B cell (primary cell): ENCODE measurements around the gene LGI2. TPM values are rescaled to one million over a fixed set of nuclear protein-coding genes. Genes with fewer than 3 reads are reported as not detected.

Experiments used
- ATAC-seq: fragments of 200-7000 bp; cut with Tn5 transposase; one replicate; pipeline ENCODE4 v1.10.0; 2021; ENCODE audit warnings: low read depth, mild to moderate bottlenecking, moderate number of reproducible peaks, moderate library complexity
- CTCF ChIA-PET: fragments of 350-600 bp; sonication (Branson Sonifier 250); formaldehyde crosslinking; loops from one replicate; lab custom pipeline; 2021; ENCODE audit warnings: antibody characterized with exemption, inconsistent platforms; lab: Charles Lee
- POLR2A ChIA-PET: fragments of 350-600 bp; sonication (Branson Sonifier 250); formaldehyde crosslinking; loops from one replicate; lab custom pipeline; 2021; ENCODE audit warnings: antibody characterized with exemption; lab: Charles Lee
- DNase-seq: peaks from one replicate; pipeline ENCODE4 v3.0.0; 2013
- H2AFZ ChIP-seq: 2 replicates; pipeline ENCODE4 v1.6.1; 2012; ENCODE audit warnings: mild to moderate bottlenecking, low read depth, low read length; ENCODE audit not compliant: insufficient read depth, poor library complexity, severe bottlenecking
- H3K27ac ChIP-seq, 2 donors: 1 replicate in 1 of 2; 2 replicates in 1 of 2; pipeline ENCODE4 v1.5.1; 2012 to 2013; ENCODE audit warnings: low read length in 2 of 2, mild to moderate bottlenecking in 2 of 2, moderate library complexity in 1 of 2
- H3K27me3 ChIP-seq, 4 experiments: fragments of 200-600 bp in 1 of 4; sonication (generic) in 1 of 4; replicated peaks in 1 of 4; 1 replicate in 2 of 4; 2 replicates in 2 of 4; pipeline versions ENCODE4 v1.6.1 to v1.7.0; 2013 to 2016; ENCODE audit warnings: low read length in 3 of 4, mild to moderate bottlenecking in 2 of 4, mixed read lengths in 1 of 4, moderate library complexity in 1 of 4; ENCODE audit not compliant: insufficient read depth in 4 of 4, control insufficient read depth in 3 of 4; ENCODE audit errors: control extremely low read depth in 1 of 4
- H3K36me3 ChIP-seq, 2 experiments: replicated peaks in 1 of 2; 1 replicate in 1 of 2; 2 replicates in 1 of 2; pipeline versions ENCODE4 v1.6.1 to v1.7.1; 2013; ENCODE audit warnings: low read length in 1 of 2; ENCODE audit not compliant: insufficient read depth in 2 of 2, control insufficient read depth in 1 of 2; ENCODE audit errors: control extremely low read depth in 1 of 2, extremely low read depth in 1 of 2
- H3K4me1 ChIP-seq, 2 donors: fragments of 200-600 bp in 1 of 2; sonication (generic) in 1 of 2; 1 replicate in 1 of 2; 2 replicates in 1 of 2; pipeline versions ENCODE4 v1.5.1 to v1.6.1; 2013 to 2017; ENCODE audit warnings: low read length in 2 of 2; ENCODE audit not compliant: control insufficient read depth in 2 of 2, insufficient read depth in 2 of 2
- H3K4me2 ChIP-seq: replicated peaks from 2 replicates; pipeline ENCODE3; 2012; ENCODE audit warnings: mild to moderate bottlenecking, low read depth, low read length; ENCODE audit not compliant: poor library complexity, severe bottlenecking
- H3K4me3 ChIP-seq, 5 experiments: fragments of 200-600 bp in 1 of 5; sonication (generic) in 1 of 5; 1 replicate in 3 of 5; 2 replicates in 2 of 5; pipeline versions ENCODE4 v1.5.1 to v1.7.0; 2011 to 2016; ENCODE audit warnings: low read length in 4 of 5, mild to moderate bottlenecking in 4 of 5, low read depth in 2 of 5, control low read depth in 1 of 5, moderate library complexity in 1 of 5; ENCODE audit not compliant: insufficient read depth in 1 of 5; ENCODE audit errors: control extremely low read depth in 1 of 5, extremely low read depth in 1 of 5
- H3K79me2 ChIP-seq: fragments of 200-600 bp; sonication (generic); one replicate; pipeline ENCODE4 v1.6.0; 2016; ENCODE audit warnings: low read length; ENCODE audit not compliant: control insufficient read depth, insufficient read depth
- H3K9ac ChIP-seq: fragments of 200-600 bp; sonication (generic); 2 replicates; pipeline ENCODE4 v1.6.1; 2017; ENCODE audit warnings: mild to moderate bottlenecking, low read length, moderate library complexity
- H3K9me3 ChIP-seq, 3 donors: one replicate each; pipeline versions ENCODE4 v1.6.1 to v1.7.1; 2013; ENCODE audit warnings: low read length in 2 of 3; ENCODE audit not compliant: control insufficient read depth in 2 of 3, insufficient read depth in 1 of 3; ENCODE audit errors: control extremely low read depth in 1 of 3
- H4K20me1 ChIP-seq: 2 replicates; pipeline ENCODE4 v1.6.0; 2012; ENCODE audit warnings: mild to moderate bottlenecking, low read length; ENCODE audit not compliant: insufficient read depth, control insufficient read depth, poor library complexity, severe bottlenecking
- H3K27ac Mint-ChIP-seq: one replicate; pipeline ENCODE4 v1.8.0; 2021; ENCODE audit warnings: mixed read lengths
- H3K27me3 Mint-ChIP-seq: one replicate; pipeline ENCODE4 v1.8.0; 2021; ENCODE audit warnings: mixed read lengths
- H3K4me1 Mint-ChIP-seq: one replicate; pipeline ENCODE4 v1.8.0; 2021; ENCODE audit warnings: mixed read lengths
- H3K4me3 Mint-ChIP-seq: one replicate; pipeline ENCODE4 v1.8.0; 2021; ENCODE audit warnings: mixed read lengths
- H3K9me3 Mint-ChIP-seq: one replicate; pipeline ENCODE4 v1.8.0; 2022; ENCODE audit warnings: mixed read lengths; ENCODE audit not compliant: insufficient read depth
- EZH2 ChIP-seq: IDR thresholded peaks from 2 replicates; pipeline ENCODE4 v1.6.1; 2012; ENCODE audit warnings: borderline replicate concordance, low read depth, mild to moderate bottlenecking, moderate library complexity, low read length; ENCODE audit not compliant: insufficient read depth, poor library complexity, severe bottlenecking
- WGBS: methylation state at CpG from one replicate; pipeline ENCODE4 v1.1.5; 2013; ENCODE audit warnings: missing lambda C conversion rate; ENCODE audit not compliant: insufficient coverage; 5-methylcytosine and 5-hydroxymethylcytosine counted together
- intact Hi-C: fragments of 100-400 bp; cut with micrococcal nuclease; formaldehyde crosslinking; loops from one replicate; pipeline ENCODE4 v1.10.0; 2022
- polyA plus RNA-seq: library from polyadenylated mRNA; depleted of rRNA; stranded (reverse); fragments of >200 nt; gene quantifications from 2 replicates; pipeline ENCODE4 v1.2.3, GENCODE V29; 2012
- total RNA-seq, 2 donors: library from RNA; stranded (reverse); fragments of 120-200 nt in 1 of 2; gene quantifications; 1 replicate in 1 of 2; 2 replicates in 1 of 2; pipeline versions ENCODE4 v1.2.3 to v1.2.4, GENCODE V29; 2013 to 2022
- TF ChIP-seq, protein P1 (sequence below): fragments of 200-600 bp; IDR thresholded peaks from one replicate; pipeline ENCODE4 v1.8.0; 2022; ENCODE audit warnings: antibody characterized with exemption, mild to moderate bottlenecking

Gene LGI2
- total and polyA plus RNA-seq, 2 donors (not counting 1 experiment from before 2014, with no cell fraction given): not detected

DNA sequence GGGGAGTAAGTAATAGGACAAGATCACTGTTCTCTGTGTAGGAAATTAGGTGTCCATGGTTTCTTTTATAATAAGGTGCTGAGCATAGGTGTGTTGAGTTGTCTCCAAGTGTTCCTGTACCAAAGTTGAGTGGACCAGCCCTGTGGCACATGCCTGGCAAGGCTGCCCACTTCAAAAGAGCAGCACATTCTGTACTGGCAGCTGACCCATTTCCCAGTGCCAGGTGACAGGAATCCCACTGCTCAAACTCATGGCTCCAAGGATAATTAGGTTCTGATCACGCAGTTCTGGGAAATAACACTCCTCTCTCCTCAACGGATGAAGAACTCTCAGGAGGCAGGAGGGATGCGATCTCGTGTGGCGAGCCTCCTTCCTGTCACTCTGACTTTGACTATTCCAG lies 12.8 kb upstream of the LGI2 start:
- Histone ChIP-seq H3K36me3 (no peaks in the 10 kb centered on the region), H3K27me3 (peaks cover 0 to 3% (median 0%) of the 10 kb centered on the region in 4 experiments), H3K9ac (no peak overlapping the region), H3K4me1 (no peaks in the 10 kb centered on the region), H3K4me2 (no peak overlapping the region), H3K9me3 (no peaks in the 10 kb centered on the region), H4K20me1 (no peaks in the 10 kb centered on the region), H2AFZ (no peak overlapping the region), H3K79me2 (no peaks in the 10 kb centered on the region), H3K27ac (no peak overlapping the region), H3K4me3 (no peak overlapping the region)
- ChIA-PET POLR2A (no interaction called here), CTCF (no interaction called here)
- Mint-ChIP-seq H3K4me1 (no peaks in the 10 kb centered on the region), H3K4me3 (no peak overlapping the region), H3K27me3 (peaks cover 16% of the 10 kb centered on the region), H3K9me3 (no peaks in the 10 kb centered on the region), H3K27ac (no peak overlapping the region)
- DNase-seq (no peak), ATAC-seq (no peak)
- TF ChIP-seq, protein P1, sequence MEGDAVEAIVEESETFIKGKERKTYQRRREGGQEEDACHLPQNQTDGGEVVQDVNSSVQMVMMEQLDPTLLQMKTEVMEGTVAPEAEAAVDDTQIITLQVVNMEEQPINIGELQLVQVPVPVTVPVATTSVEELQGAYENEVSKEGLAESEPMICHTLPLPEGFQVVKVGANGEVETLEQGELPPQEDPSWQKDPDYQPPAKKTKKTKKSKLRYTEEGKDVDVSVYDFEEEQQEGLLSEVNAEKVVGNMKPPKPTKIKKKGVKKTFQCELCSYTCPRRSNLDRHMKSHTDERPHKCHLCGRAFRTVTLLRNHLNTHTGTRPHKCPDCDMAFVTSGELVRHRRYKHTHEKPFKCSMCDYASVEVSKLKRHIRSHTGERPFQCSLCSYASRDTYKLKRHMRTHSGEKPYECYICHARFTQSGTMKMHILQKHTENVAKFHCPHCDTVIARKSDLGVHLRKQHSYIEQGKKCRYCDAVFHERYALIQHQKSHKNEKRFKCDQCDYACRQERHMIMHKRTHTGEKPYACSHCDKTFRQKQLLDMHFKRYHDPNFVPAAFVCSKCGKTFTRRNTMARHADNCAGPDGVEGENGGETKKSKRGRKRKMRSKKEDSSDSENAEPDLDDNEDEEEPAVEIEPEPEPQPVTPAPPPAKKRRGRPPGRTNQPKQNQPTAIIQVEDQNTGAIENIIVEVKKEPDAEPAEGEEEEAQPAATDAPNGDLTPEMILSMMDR: no peak
- TF ChIP-seq EZH2: no peak
- WGBS: 84% methylated on average over 5 of the region's 5 CpGs
- intact Hi-C loops: no loop called here

DNA sequence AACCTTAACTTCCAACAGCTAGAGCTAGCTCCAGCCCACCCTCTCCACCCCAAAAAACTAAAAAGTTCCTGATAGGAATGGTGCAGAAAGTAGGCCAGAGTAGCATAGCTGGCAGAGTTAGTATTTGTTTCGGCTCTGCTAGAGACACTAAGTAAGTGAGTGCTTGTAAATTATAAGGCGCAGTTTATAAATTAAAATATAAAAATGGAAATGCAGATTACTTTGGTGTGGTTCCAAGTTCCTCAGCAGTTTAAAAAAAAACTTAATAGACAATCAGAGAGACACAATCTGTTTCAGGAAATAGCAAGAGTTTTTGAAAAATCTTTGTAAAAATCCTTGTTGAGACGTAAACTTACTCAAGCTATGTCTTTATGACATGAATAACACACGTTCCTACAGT lies 2.8 kb upstream of the LGI2 start:
- peaks cover 5% of the 10 kb centered on the region for H3K4me1 Mint-ChIP-seq
- peaks cover 3% of the 10 kb centered on the region for H3K9me3 Mint-ChIP-seq
- H4K20me1 ChIP-seq: no peaks in the 10 kb centered on the region
- WGBS: 97% methylated on average over 2 of the region's 4 CpGs
- H3K9me3 ChIP-seq: peaks cover 0 to 2% (median 0%) of the 10 kb centered on the region in 3 donors
- no peak overlapping the region for H3K27ac ChIP-seq
- no peak overlapping the region for H3K4me3 Mint-ChIP-seq
- TF ChIP-seq EZH2: no peak
- TF ChIP-seq, protein P1: no peak
- H2AFZ ChIP-seq: no peak overlapping the region
- H3K27me3 ChIP-seq: peaks cover 0 to 36% (median 12%) of the 10 kb centered on the region in 4 experiments
- no peaks in the 10 kb centered on the region for H3K36me3 ChIP-seq
- no peak overlapping the region for H3K4me2 ChIP-seq
- intact Hi-C loops: no loop called here
- ChIA-PET CTCF (no interaction called here), POLR2A (no interaction called here)
- no peaks in the 10 kb centered on the region for H3K79me2 ChIP-seq
- no peak overlapping the region for H3K9ac ChIP-seq
- H3K27ac Mint-ChIP-seq: no peak overlapping the region
- no peak overlapping the region for H3K4me3 ChIP-seq
- no peak for ATAC-seq
- no peak for DNase-seq
- peaks cover 48% of the 10 kb centered on the region for H3K27me3 Mint-ChIP-seq
- H3K4me1 ChIP-seq: peaks cover 0 to 6% of the 10 kb centered on the region in 2 donors
